HepG2 (cell line): ENCODE measurements around the gene KAT2A. TPM values are rescaled to one million over a fixed set of nuclear protein-coding genes. Genes with fewer than 3 reads are reported as not detected.

Source experiments
- ELF1 ChIP-seq: sonication (generic); formaldehyde crosslinking; IDR thresholded peaks from 2 replicates; pipeline ENCODE4 v1.4.0; 2020; ENCODE audit warnings: missing genetic modification reagents
- ERF ChIP-seq: IDR thresholded peaks from 2 replicates; pipeline ENCODE4 v1.6.1; 2018; ENCODE audit warnings: missing biosample characterization, missing genetic modification reagents
- GATAD2A ChIP-seq: IDR thresholded peaks from 2 replicates; pipeline ENCODE4 v1.6.1; 2016
- MTA1 ChIP-seq: sonication (generic); formaldehyde crosslinking; IDR thresholded peaks from 2 replicates; pipeline ENCODE4 v1.4.0; 2020; ENCODE audit warnings: missing genetic modification reagents, mild to moderate bottlenecking, borderline replicate concordance
- RAD21 ChIP-seq: fragments of 450-650 bp; formaldehyde crosslinking; IDR thresholded peaks from 2 replicates; pipeline ENCODE4 v1.5.0; 2020; ENCODE audit warnings: mild to moderate bottlenecking
- STAG1 ChIP-seq: sonication (generic); formaldehyde crosslinking; IDR thresholded peaks from 2 replicates; pipeline ENCODE4 v1.4.0; 2020; ENCODE audit warnings: missing genetic modification reagents
- ZNF124 ChIP-seq: sonication (generic); formaldehyde crosslinking; IDR thresholded peaks from 2 replicates; pipeline ENCODE4 v1.4.0; 2020; ENCODE audit warnings: missing genetic modification reagents
- ZNF331 ChIP-seq: sonication (generic); formaldehyde crosslinking; IDR thresholded peaks from 2 replicates; pipeline ENCODE4 v1.4.0; 2020; ENCODE audit warnings: missing genetic modification reagents
- ZNF431 ChIP-seq: sonication (generic); formaldehyde crosslinking; IDR thresholded peaks from 2 replicates; pipeline ENCODE4 v1.9.0; 2022; ENCODE audit warnings: missing genetic modification reagents, low read depth, mild to moderate bottlenecking, borderline replicate concordance
- ZNF501 ChIP-seq: sonication (generic); formaldehyde crosslinking; IDR thresholded peaks from 2 replicates; pipeline ENCODE4 v1.5.1; 2020; ENCODE audit warnings: mild to moderate bottlenecking, moderate library complexity, missing genetic modification reagents
- ZNF768 ChIP-seq: sonication (generic); formaldehyde crosslinking; IDR thresholded peaks from 2 replicates; pipeline ENCODE4 v1.4.0; 2020; ENCODE audit warnings: missing genetic modification reagents
- ZSCAN21 ChIP-seq: sonication (generic); formaldehyde crosslinking; IDR thresholded peaks from 2 replicates; pipeline ENCODE4 v1.8.0; 2022; ENCODE audit warnings: mild to moderate bottlenecking, missing genetic modification reagents, moderate library complexity, borderline replicate concordance
- polyA plus RNA-seq, 8 experiments: library from polyadenylated mRNA; depleted of rRNA in 3 of 8; stranded (reverse) in 7 of 8; unstranded in 1 of 8; fragments of >200 nt; fragmentation: Illumina TruSeq in 4 of 8; extraction: Trizol in 4 of 8; gene quantifications; 2 replicates each; pipeline versions ENCODE4 v1.2.1 to v1.2.3, GENCODE V29; 2011 to 2016; ENCODE audit warnings: low read depth in 4 of 8, missing spikeins in 1 of 8, mixed read lengths in 1 of 8; ENCODE audit not compliant: insufficient read depth in 1 of 8
- total RNA-seq, 5 experiments: library from RNA; depleted of rRNA; stranded (reverse); fragments of >200 nt; fragmentation: Illumina TruSeq; extraction: Trizol; gene quantifications; 2 replicates each; pipeline ENCODE4 v1.2.3, GENCODE V29; 2016; ENCODE audit warnings: low read depth in 1 of 5
- TF ChIP-seq, protein P1 (sequence below), 2 experiments: sonication (generic) in 1 of 2; formaldehyde crosslinking in 1 of 2; IDR thresholded peaks; 2 replicates each; pipeline versions ENCODE4 v1.4.0 to v1.6.1; 2018 to 2020; ENCODE audit warnings: missing genetic modification reagents in 2 of 2, borderline replicate concordance in 1 of 2, low read depth in 1 of 2, mild to moderate bottlenecking in 1 of 2, missing biosample characterization in 1 of 2
- TF ChIP-seq, protein P2 (sequence below): sonication (generic); formaldehyde crosslinking; IDR thresholded peaks from 2 replicates; pipeline ENCODE4 v1.4.0; 2020; ENCODE audit warnings: mild to moderate bottlenecking, missing genetic modification reagents
- TF ChIP-seq, protein P3 (sequence below): sonication (generic); formaldehyde crosslinking; conservative IDR thresholded peaks from 2 replicates; pipeline ENCODE4 v1.4.0; 2020; ENCODE audit warnings: missing genetic modification reagents
- TF ChIP-seq, protein P4 (sequence below): sonication (generic); formaldehyde crosslinking; IDR thresholded peaks from 2 replicates; pipeline ENCODE4 v1.4.0; 2020; ENCODE audit warnings: missing genetic modification reagents

The KAT2A gene
- total and polyA plus RNA-seq, 2 of the 13 experiments (the other 11 are each of a cell fraction or from before 2014, with no cell fraction given), result 29.1 to 90.4 TPM

DNA sequence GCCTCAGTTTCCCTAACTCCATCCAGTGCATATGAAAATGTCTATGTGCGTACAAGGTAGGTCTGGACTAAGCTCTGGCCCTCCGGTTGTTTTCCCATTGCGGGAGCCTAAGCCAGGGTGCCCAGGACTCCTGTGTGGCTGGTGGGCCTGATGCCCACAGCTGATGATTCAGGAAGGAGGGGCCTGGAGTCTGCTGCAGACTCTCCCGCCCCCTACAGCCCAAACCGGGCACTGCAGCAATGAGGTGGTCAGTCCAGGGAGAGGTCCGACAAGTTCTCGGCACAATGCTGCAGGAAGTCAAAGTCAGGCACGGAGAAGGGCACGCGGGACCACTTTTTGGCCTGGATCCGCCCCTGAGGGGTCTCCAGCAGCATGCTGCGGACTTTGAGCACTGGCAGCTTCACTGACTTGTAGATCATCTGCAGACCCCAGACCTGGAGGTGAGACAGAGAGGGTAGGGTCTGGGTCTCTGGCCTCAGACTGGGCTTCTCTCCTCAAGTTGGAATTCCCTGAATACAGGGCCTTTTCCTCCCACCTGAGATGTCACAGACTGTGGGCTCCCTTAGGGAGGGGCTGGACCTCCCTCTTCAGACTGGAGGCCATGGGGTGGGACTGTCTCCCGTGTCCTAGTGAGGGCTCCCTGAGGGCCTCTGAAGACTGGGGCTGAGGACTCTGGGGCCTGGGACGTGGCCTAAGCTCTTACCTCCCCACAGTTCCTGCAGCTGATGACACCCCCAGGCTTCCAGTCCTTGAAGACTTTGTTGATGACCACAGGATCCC lies 19.5 kb downstream of the KAT2A start (continued):
- TF ChIP-seq, protein P1, sequence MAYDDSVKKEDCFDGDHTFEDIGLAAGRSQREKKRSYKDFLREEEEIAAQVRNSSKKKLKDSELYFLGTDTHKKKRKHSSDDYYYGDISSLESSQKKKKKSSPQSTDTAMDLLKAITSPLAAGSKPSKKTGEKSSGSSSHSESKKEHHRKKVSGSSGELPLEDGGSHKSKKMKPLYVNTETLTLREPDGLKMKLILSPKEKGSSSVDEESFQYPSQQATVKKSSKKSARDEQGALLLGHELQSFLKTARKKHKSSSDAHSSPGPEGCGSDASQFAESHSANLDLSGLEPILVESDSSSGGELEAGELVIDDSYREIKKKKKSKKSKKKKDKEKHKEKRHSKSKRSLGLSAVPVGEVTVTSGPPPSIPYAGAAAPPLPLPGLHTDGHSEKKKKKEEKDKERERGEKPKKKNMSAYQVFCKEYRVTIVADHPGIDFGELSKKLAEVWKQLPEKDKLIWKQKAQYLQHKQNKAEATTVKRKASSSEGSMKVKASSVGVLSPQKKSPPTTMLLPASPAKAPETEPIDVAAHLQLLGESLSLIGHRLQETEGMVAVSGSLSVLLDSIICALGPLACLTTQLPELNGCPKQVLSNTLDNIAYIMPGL (CRISPR knock-in tag; IDR thresholded peaks at IDR 0.05; ENCODE audit: borderline replicate concordance in 1 of 2, low read depth in 1 of 2), result peak; percentile 56 to 76; a peak in 1 of 4 replicates
- TF ChIP-seq ZNF768, result peak; percentile 69
- TF ChIP-seq, protein P2, sequence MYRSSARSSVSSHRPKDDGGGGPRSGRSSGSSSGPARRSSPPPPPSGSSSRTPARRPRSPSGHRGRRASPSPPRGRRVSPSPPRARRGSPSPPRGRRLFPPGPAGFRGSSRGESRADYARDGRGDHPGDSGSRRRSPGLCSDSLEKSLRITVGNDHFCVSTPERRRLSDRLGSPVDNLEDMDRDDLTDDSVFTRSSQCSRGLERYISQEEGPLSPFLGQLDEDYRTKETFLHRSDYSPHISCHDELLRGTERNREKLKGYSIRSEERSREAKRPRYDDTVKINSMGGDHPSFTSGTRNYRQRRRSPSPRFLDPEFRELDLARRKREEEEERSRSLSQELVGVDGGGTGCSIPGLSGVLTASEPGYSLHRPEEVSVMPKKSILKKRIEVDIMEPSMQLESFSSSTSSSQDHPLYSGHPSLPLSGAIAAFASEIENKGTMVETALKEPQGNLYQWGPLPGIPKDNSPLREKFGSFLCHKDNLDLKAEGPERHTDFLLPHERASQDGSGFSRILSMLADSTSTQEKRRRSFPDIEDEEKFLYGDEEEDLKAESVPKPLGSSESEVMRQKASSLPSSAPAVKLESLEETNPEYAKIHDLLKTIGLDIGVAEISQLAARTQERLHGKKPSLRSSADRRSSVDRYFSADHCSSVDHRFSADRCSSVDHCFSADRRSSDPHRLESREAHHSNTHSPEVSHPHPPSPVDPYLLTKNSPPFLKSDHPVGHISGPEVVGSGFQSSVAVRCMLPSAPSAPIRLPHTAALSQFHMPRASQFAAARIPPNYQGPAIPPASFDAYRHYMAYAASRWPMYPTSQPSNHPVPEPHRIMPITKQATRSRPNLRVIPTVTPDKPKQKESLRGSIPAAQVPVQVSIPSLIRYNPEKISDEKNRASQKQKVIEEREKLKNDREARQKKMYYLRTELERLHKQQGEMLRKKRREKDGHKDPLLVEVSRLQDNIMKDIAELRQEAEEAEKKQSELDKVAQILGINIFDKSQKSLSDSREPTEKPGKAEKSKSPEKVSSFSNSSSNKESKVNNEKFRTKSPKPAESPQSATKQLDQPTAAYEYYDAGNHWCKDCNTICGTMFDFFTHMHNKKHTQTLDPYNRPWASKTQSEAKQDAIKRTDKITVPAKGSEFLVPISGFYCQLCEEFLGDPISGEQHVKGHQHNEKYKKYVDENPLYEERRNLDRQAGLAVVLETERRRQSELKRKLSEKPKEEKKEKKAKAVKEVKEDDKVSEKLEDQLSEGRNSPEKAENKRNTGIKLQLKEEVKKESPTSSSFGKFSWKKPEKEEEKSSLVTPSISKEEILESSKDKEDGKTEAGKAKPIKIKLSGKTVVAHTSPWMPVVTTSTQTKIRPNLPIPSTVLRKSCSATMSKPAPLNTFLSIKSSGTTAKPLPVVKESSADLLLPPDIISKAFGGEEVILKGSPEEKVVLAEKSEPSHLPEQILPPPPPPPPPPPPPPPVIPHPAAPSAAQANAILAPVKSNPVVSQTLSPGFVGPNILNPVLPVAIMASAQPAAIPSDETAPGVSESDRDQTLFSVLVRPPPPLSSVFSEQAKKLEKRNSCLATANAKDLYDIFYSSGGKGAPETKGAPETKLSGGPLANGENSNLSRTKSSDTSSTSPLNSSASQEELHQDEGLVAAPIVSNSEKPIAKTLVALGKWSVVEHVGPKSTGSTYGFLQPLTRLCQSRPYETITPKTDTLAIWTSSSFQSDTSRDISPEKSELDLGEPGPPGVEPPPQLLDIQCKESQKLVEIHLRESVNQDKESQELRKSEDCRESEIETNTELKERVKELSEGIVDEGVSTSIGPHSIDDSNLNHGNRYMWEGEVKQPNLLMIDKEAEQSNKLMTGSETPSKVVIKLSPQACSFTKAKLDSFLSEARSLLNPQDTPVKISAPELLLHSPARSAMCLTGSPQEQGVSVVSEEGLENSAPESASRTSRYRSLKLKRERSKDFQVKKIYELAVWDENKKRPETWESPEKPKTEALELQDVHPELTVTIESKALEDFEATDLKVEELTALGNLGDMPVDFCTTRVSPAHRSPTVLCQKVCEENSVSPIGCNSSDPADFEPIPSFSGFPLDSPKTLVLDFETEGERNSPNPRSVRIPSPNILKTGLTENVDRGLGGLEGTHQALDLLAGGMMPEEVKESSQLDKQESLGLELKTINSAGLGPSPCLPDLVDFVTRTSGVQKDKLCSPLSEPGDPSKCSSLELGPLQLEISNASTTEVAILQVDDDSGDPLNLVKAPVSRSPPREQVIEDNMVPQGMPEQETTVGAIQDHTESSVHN (CRISPR knock-in tag), result peak; percentile 25; the same call in 1 of the 2 replicates
- peak; percentile 57 for TF ChIP-seq GATAD2A (CRISPR knock-in tag)
- TF ChIP-seq ELF1 (CRISPR knock-in tag), result peak; percentile 47; the same call in 1 of the 2 replicates
- 0 out of 2 replicates have a peak, but pooled peaks have one; percentile 16 for TF ChIP-seq ZNF501 (CRISPR knock-in tag)
- TF ChIP-seq ZSCAN21, result peak; percentile 55; the same call in 1 of the 2 replicates
- TF ChIP-seq ZNF431, result no peak
- TF ChIP-seq RAD21 (CRISPR knock-in tag), result peak; percentile 97
- TF ChIP-seq ERF (CRISPR knock-in tag), result peak; percentile 60
- TF ChIP-seq, protein P3, sequence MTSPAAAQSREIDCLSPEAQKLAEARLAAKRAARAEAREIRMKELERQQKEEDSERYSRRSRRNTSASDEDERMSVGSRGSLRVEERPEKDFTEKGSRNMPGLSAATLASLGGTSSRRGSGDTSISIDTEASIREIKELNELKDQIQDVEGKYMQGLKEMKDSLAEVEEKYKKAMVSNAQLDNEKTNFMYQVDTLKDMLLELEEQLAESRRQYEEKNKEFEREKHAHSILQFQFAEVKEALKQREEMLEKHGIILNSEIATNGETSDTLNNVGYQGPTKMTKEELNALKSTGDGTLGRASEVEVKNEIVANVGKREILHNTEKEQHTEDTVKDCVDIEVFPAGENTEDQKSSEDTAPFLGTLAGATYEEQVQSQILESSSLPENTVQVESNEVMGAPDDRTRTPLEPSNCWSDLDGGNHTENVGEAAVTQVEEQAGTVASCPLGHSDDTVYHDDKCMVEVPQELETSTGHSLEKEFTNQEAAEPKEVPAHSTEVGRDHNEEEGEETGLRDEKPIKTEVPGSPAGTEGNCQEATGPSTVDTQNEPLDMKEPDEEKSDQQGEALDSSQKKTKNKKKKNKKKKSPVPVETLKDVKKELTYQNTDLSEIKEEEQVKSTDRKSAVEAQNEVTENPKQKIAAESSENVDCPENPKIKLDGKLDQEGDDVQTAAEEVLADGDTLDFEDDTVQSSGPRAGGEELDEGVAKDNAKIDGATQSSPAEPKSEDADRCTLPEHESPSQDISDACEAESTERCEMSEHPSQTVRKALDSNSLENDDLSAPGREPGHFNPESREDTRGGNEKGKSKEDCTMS, result no peak
- 0 out of 2 replicates have a peak, but pooled peaks have one; percentile 23 for TF ChIP-seq ZNF124 (CRISPR knock-in tag)
- TF ChIP-seq, protein P4, sequence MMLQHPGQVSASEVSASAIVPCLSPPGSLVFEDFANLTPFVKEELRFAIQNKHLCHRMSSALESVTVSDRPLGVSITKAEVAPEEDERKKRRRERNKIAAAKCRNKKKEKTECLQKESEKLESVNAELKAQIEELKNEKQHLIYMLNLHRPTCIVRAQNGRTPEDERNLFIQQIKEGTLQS, result 0 out of 2 replicates have a peak, but pooled peaks have one; percentile 20
- peak; percentile 99 for TF ChIP-seq STAG1 (CRISPR knock-in tag)
- 0 out of 2 replicates have a peak, but pooled peaks have one; percentile 42 for TF ChIP-seq MTA1 (CRISPR knock-in tag)
- peak; percentile 29; the same call in 1 of the 2 replicates for TF ChIP-seq ZNF331 (CRISPR knock-in tag)
